Smooth muscle cell (in vitro differentiated cells): ENCODE data around the gene UTP14C. TPM values are rescaled to one million over a fixed set of nuclear protein-coding genes. Genes with fewer than 3 reads are reported as not detected.

Experiments used
- DNase-seq: peaks from one replicate; lab custom pipeline; 2025; ENCODE audit not compliant: unreplicated experiment; lab: John Stamatoyannopoulos, UW
- H2AFZ ChIP-seq: fragments of 200-600 bp; sonication (generic); 2 replicates; pipeline ENCODE4 v1.6.0; 2016; ENCODE audit warnings: antibody characterized with exemption, low read depth, mild to moderate bottlenecking
- H3F3A ChIP-seq: fragments of 200-600 bp; sonication (generic); 2 replicates; pipeline ENCODE4 v1.6.0; 2017; ENCODE audit warnings: antibody characterized with exemption, low read depth
- H3K27ac ChIP-seq: fragments of 200-600 bp; sonication (generic); 2 replicates; pipeline ENCODE4 v1.5.1; 2016; ENCODE audit warnings: low read depth, mild to moderate bottlenecking
- H3K27me3 ChIP-seq: fragments of 200-600 bp; sonication (generic); 2 replicates; pipeline ENCODE4 v1.6.1; 2016; ENCODE audit warnings: low read depth, mild to moderate bottlenecking
- H3K36me3 ChIP-seq: fragments of 200-600 bp; sonication (generic); 2 replicates; pipeline ENCODE4 v1.5.1; 2016; ENCODE audit warnings: low read depth
- H3K4me1 ChIP-seq: fragments of 200-600 bp; sonication (generic); 2 replicates; pipeline ENCODE4 v1.5.1; 2016; ENCODE audit warnings: low read depth
- H3K4me2 ChIP-seq: fragments of 200-600 bp; sonication (generic); 2 replicates; pipeline ENCODE4 v1.6.0; 2016; ENCODE audit warnings: mild to moderate bottlenecking
- H3K4me3 ChIP-seq: fragments of 200-600 bp; sonication (generic); 2 replicates; pipeline ENCODE4 v1.5.1; 2016; ENCODE audit warnings: mild to moderate bottlenecking
- H3K79me2 ChIP-seq: fragments of 200-600 bp; sonication (generic); 2 replicates; pipeline ENCODE4 v1.6.0; 2016; ENCODE audit warnings: low read depth, mild to moderate bottlenecking
- H3K9ac ChIP-seq: fragments of 200-600 bp; sonication (generic); 2 replicates; pipeline ENCODE4 v1.6.0; 2016; ENCODE audit warnings: low read depth
- H3K9me3 ChIP-seq: fragments of 200-600 bp; sonication (generic); replicated peaks from 2 replicates; pipeline ENCODE4 v1.5.1; 2016; ENCODE audit warnings: low read depth
- H4K20me1 ChIP-seq: fragments of 200-600 bp; sonication (generic); 2 replicates; pipeline ENCODE4 v1.6.0; 2016; ENCODE audit warnings: low read depth
- WGBS: methylation state at CpG from one replicate; pipeline ENCODE4 v1.1.7; 2016; ENCODE audit warnings: low lambda C conversion rate; 5-methylcytosine and 5-hydroxymethylcytosine counted together
- polyA plus RNA-seq: library from polyadenylated mRNA; unstranded; fragments of >200 nt; fragmentation: Nextera tagmentation; extraction: Ambion mirVana; gene quantifications from 2 replicates; pipeline ENCODE4 v1.2.1, GENCODE V29; 2016
- total RNA-seq: library from RNA; depleted of rRNA; stranded (reverse); fragments of >200 nt; gene quantifications from 2 replicates; pipeline ENCODE4 v1.2.3, GENCODE V29; 2014
- TF ChIP-seq, protein P1 (sequence below): fragments of 200-600 bp; sonication (generic); IDR thresholded peaks from 2 replicates; pipeline ENCODE4 v1.5.1; 2017; ENCODE audit warnings: borderline replicate concordance, mild to moderate bottlenecking, antibody characterized with exemption; ENCODE audit not compliant: insufficient read depth, poor library complexity, severe bottlenecking

The UTP14C gene
- total and polyA plus RNA-seq, 2 experiments from 2014 or later = 8.1 to 18.3 TPM

DNA sequence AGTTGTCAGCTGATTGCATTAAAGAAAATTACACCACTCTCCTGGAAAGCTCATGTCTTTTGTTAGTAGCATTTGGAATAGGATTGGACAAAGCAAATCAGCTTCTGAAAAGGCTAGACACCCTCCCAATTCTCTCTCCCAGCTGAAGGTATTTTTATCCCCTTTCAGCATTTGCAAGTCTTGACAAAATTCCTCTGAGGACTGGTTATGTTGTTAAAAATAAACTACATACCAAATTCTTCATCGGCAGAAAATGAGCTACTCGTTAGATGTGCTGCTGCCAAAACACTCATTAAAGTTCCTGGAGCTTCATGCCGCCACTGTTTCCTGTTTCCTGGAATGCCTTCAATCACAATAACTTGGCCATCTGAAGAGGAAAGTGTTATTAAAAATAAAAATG lies 37.1 kb downstream of the UTP14C start:
- H3K36me3 ChIP-seq = no peaks in the 10 kb centered on the region
- no peak for DNase-seq
- no peaks in the 10 kb centered on the region for H3K27me3 ChIP-seq
- H3K9ac ChIP-seq = no peak overlapping the region
- peak overlapping the region; percentile 46 for H3K4me2 ChIP-seq
- H3K9me3 ChIP-seq = peaks cover 4% of the 10 kb centered on the region
- H3K79me2 ChIP-seq = no peaks in the 10 kb centered on the region
- no peaks in the 10 kb centered on the region for H3F3A ChIP-seq
- peak overlapping the region; percentile 75 for H2AFZ ChIP-seq
- H3K4me3 ChIP-seq = no peak overlapping the region
- peak overlapping the region; percentile 6 for H3K27ac ChIP-seq
- no peaks in the 10 kb centered on the region for H4K20me1 ChIP-seq
- TF ChIP-seq, protein P1, sequence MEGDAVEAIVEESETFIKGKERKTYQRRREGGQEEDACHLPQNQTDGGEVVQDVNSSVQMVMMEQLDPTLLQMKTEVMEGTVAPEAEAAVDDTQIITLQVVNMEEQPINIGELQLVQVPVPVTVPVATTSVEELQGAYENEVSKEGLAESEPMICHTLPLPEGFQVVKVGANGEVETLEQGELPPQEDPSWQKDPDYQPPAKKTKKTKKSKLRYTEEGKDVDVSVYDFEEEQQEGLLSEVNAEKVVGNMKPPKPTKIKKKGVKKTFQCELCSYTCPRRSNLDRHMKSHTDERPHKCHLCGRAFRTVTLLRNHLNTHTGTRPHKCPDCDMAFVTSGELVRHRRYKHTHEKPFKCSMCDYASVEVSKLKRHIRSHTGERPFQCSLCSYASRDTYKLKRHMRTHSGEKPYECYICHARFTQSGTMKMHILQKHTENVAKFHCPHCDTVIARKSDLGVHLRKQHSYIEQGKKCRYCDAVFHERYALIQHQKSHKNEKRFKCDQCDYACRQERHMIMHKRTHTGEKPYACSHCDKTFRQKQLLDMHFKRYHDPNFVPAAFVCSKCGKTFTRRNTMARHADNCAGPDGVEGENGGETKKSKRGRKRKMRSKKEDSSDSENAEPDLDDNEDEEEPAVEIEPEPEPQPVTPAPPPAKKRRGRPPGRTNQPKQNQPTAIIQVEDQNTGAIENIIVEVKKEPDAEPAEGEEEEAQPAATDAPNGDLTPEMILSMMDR = no peak
- H3K4me1 ChIP-seq = no peaks in the 10 kb centered on the region
- WGBS = 42% methylated on average over 3 of the region's 3 CpGs

DNA sequence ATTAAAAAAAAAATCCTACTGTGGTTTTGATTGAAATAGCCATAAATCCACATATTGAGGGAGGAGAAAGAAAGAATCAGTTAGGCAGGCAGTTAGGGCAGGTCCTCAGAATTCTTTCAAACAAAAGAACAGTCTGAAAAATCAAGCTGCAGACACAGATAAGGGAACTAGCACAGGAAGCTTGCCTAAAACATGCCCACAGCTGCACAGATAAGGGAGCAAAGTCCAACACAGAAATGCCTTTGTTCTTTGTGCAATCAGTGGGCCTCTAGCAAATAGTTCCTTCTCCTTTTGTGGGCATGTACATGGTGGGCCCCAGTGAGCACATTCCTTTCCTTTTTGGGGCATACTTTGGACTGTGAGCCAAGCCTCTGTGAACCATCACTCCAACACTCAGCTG lies 42.7 kb downstream of the UTP14C start:
- no peak for DNase-seq
- Histone ChIP-seq H3K9me3 (peaks cover 22% of the 10 kb centered on the region), H3K27me3 (no peaks in the 10 kb centered on the region), H3K4me3 (no peak overlapping the region), H4K20me1 (no peaks in the 10 kb centered on the region), H3K4me1 (no peaks in the 10 kb centered on the region), H2AFZ (no peak overlapping the region), H3K4me2 (no peak overlapping the region), H3K79me2 (no peaks in the 10 kb centered on the region), H3K9ac (no peak overlapping the region), H3K36me3 (no peaks in the 10 kb centered on the region), H3F3A (no peaks in the 10 kb centered on the region), H3K27ac (no peak overlapping the region)
- TF ChIP-seq, protein P1 = no peak

DNA sequence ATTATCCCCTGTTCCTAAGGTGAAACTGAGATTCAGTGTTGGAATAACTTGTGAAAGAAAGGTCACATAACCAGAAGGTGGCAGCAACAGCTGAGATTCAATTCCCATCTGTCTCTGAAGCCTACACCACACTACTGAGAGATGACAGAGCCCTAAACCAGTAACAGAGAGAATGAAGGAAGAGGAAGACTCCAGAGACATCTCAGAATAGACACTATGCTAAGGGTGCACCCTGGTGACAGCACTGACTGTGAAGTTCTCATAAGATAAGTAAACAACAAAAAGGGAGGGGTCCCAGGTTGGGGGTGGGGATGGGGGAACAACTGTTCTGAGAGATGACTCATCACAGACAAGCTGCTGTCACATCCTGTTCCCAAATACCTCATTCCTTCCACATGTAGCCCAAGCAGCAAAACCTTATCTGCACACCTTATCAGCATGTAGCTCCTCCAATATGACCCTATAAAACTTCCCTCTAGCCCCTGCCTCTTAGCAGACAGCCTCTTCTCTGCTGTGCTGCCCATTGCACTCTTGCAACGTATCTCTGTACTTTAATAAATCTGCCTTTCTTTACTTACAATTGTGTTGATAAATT lies 46.5 kb downstream of the UTP14C start:
- H3K9ac ChIP-seq = no peak overlapping the region
- H2AFZ ChIP-seq = no peak overlapping the region
- H3K27ac ChIP-seq = no peak overlapping the region
- no peaks in the 10 kb centered on the region for H3K36me3 ChIP-seq
- WGBS = 69% methylated on average over 1 of the region's 1 CpG
- no peaks in the 10 kb centered on the region for H3K27me3 ChIP-seq
- H3K4me1 ChIP-seq = no peaks in the 10 kb centered on the region
- no peaks in the 10 kb centered on the region for H4K20me1 ChIP-seq
- DNase-seq = no peak
- no peaks in the 10 kb centered on the region for H3F3A ChIP-seq
- peaks cover 22% of the 10 kb centered on the region for H3K9me3 ChIP-seq
- H3K4me2 ChIP-seq = no peak overlapping the region
- TF ChIP-seq, protein P1 = no peak
- H3K4me3 ChIP-seq = no peak overlapping the region
- H3K79me2 ChIP-seq = no peaks in the 10 kb centered on the region

Other genes starting within 250 kb of the UTP14C start
- gene DHRS12, start 220.5 kb upstream of the UTP14C start, total RNA-seq = 4.3 and 5.7 TPM in 2 replicates
- gene DHRS12, start 220.5 kb upstream of the UTP14C start, polyA plus RNA-seq = 9.8 and 9.9 TPM in 2 replicates
- 0.18 TPM in 2 replicates for gene TMEM272, start 179.5 kb upstream of the UTP14C start, total RNA-seq
- gene TMEM272, start 179.5 kb upstream of the UTP14C start, polyA plus RNA-seq = 0.22 and 0.26 TPM in 2 replicates
- not detected in 2 replicates for gene CCDC70, start 162.7 kb upstream of the UTP14C start, total RNA-seq
- not detected in 2 replicates for gene CCDC70, start 162.7 kb upstream of the UTP14C start, polyA plus RNA-seq
- gene ATP7B, start 13.2 kb upstream of the UTP14C start, total RNA-seq = 21.5 and 23.5 TPM in 2 replicates
- gene ATP7B, start 13.2 kb upstream of the UTP14C start, polyA plus RNA-seq = 9.3 and 10.0 TPM in 2 replicates
- 28.4 and 61.3 TPM in 2 replicates for gene ALG11, start 12.3 kb upstream of the UTP14C start, total RNA-seq
- gene ALG11, start 12.3 kb upstream of the UTP14C start, polyA plus RNA-seq = 26.8 and 34.7 TPM in 2 replicates
- gene NEK5, start 104.4 kb downstream of the UTP14C start, total RNA-seq = 0.04 and 0.18 TPM in 2 replicates
- gene NEK5, start 104.4 kb downstream of the UTP14C start, polyA plus RNA-seq = 0.29 and 0.43 TPM in 2 replicates
- gene NEK3, start 134.9 kb downstream of the UTP14C start, total RNA-seq = 24.4 and 24.5 TPM in 2 replicates
- gene NEK3, start 134.9 kb downstream of the UTP14C start, polyA plus RNA-seq = 26.0 and 33.8 TPM in 2 replicates